Measurements from ENCODE around the gene SLC36A3. TPM values are rescaled to one million over a fixed set of nuclear protein-coding genes. Genes with fewer than 3 reads are reported as not detected.

Gene SLC36A3
- total and polyA plus RNA-seq, 2 of the 8 experiments (the other 6 are each of a cell fraction or from before 2014, with no cell fraction given): not detected

- H3K56ac ChIP-seq (replicated peaks; ENCODE audit: insufficient read length, low read depth, low read length): no peak overlapping the region
- no peak overlapping the region for H4K8ac ChIP-seq (ENCODE audit: extremely low read depth, insufficient read depth, low read length)
- H2AFZ ChIP-seq (ENCODE audit: low read length): peak overlapping the region; percentile 68; the same call in 1 of the 2 replicates
- H2AK5ac ChIP-seq (ENCODE audit: low read depth, low read length): no peak overlapping the region
- no peaks in the 10 kb centered on the region for H3K23me2 ChIP-seq (ENCODE audit: low read depth, low read length)
- no peak overlapping the region for H3K14ac ChIP-seq (ENCODE audit: insufficient read length)
- POLR2A ChIA-PET (ENCODE audit: partially characterized antibody): interaction anchor here (1.7 to 2.6 kb wide), 2 partner anchors 8 to 15 kb away, joined by 7 to 12 read pairs; partner anchors contain the start of gene GM2A
- H2BK15ac ChIP-seq (ENCODE audit: low read length): no peak overlapping the region
- H2BK5ac ChIP-seq (ENCODE audit: low read depth, low read length): no peak overlapping the region
- no peaks in the 10 kb centered on the region for H4K20me1 ChIP-seq (replicated peaks in 1 of 2; ENCODE audit: control insufficient read depth in 1 of 2, insufficient read depth in 2 of 2, low read length in 2 of 2)
- H4K91ac ChIP-seq (replicated peaks; ENCODE audit: insufficient read length, low read length): no peak overlapping the region
- no peak overlapping the region for H2BK20ac ChIP-seq (ENCODE audit: low read length)
- no peak overlapping the region for H4K5ac ChIP-seq (ENCODE audit: insufficient read length, low read depth, low read length)
- 96% methylated on average over 7 of the region's 7 CpGs; no CpG with 5 or more reads in 1 of the 2 experiments for WGBS, 2 experiments (ENCODE audit: extremely low coverage in 1 of 2, insufficient coverage in 1 of 2, insufficient read length in 1 of 2, insufficient replicate concordance in 2 of 2, low coverage in 1 of 2, low lambda C conversion rate in 2 of 2, missing lambda C conversion rate in 1 of 2)
- no peak overlapping the region for H3K27ac ChIP-seq (ENCODE audit: low read depth, low read length)
- H3K79me2 ChIP-seq (ENCODE audit: control insufficient read depth in 1 of 2, insufficient read depth in 2 of 2, low read length in 2 of 2): no peaks in the 10 kb centered on the region
- H3K36me3 ChIP-seq (ENCODE audit: control insufficient read depth in 2 of 4, insufficient read depth in 4 of 4, low read length in 3 of 4): no peaks in the 10 kb centered on the region
- H2BK120ac ChIP-seq (replicated peaks; ENCODE audit: low read depth, low read length): no peak overlapping the region
- no peak overlapping the region for H3K9ac ChIP-seq (replicated peaks in 1 of 4; ENCODE audit: extremely low read depth in 1 of 4, low read depth in 3 of 4, low read length in 3 of 4)
- no peak overlapping the region for H3K4me3 ChIP-seq (ENCODE audit: extremely low read depth in 1 of 4, insufficient read depth in 2 of 4, low read depth in 3 of 4, low read length in 4 of 4)
- H3K27me3 ChIP-seq (replicated peaks in 1 of 4; ENCODE audit: control insufficient read depth in 3 of 4, extremely low read depth in 1 of 4, insufficient read depth in 3 of 4, low read length in 3 of 4): no peaks in the 10 kb centered on the region
- H3K23ac ChIP-seq (ENCODE audit: insufficient read length): no peak overlapping the region
- DNase-seq (ENCODE audit: low read depth in 1 of 2, low spot score in 2 of 2) (no peak), FAIRE-seq (no peak)
- peaks cover 3 to 11% (median 7%) of the 10 kb centered on the region in 4 experiments; a peak in 6 of 7 replicates for H3K4me1 ChIP-seq (replicated peaks in 1 of 4; ENCODE audit: control insufficient read depth in 3 of 4, insufficient read depth in 4 of 4, low read length in 3 of 4)
- CTCF ChIA-PET (ENCODE audit: partially characterized antibody): interaction anchor here (0.9 to 7.4 kb wide), 33 partner anchors 9 to 411 kb away, joined by 3 to 75 read pairs (median 7); partner anchors contain the start of genes CCDC69 and GM2A
- H3K9me3 ChIP-seq (ENCODE audit: insufficient read depth in 2 of 2, low read depth in 1 of 2, low read length in 1 of 2): no peaks in the 10 kb centered on the region
- no peaks in the 10 kb centered on the region for H3K79me1 ChIP-seq (ENCODE audit: low read depth, low read length)
- H3K4ac ChIP-seq (replicated peaks; ENCODE audit: insufficient read length, low read depth, low read length): no peak overlapping the region
- no peak overlapping the region for H3K4me2 ChIP-seq (ENCODE audit: insufficient read depth in 1 of 2, low read depth in 2 of 2, low read length in 2 of 2)
- H2BK12ac ChIP-seq (ENCODE audit: low read depth, low read length): no peak overlapping the region
- H3K18ac ChIP-seq (ENCODE audit: extremely low read depth, low read length): no peak overlapping the region
- TF ChIP-seq EP300 (IDR thresholded peaks at IDR 0.05; ENCODE audit: borderline replicate concordance in 1 of 2, low read depth in 2 of 2, low read length in 2 of 2) (no peak), TBP (IDR thresholded peaks at IDR 0.05; ENCODE audit: low read depth, low read length) (no peak), KDM5A (IDR thresholded peaks at IDR 0.05; ENCODE audit: low read length) (no peak), NANOG (IDR thresholded peaks at IDR 0.05; ENCODE audit: insufficient read depth, low read depth, low read length, poor library complexity, severe bottlenecking) (no peak)
These were observed 65.9 kb downstream of the SLC36A3 start for GRCh38 chr5:151237685-151238084.

Data from H1 (cell line).